IMR-90 (cell line): ENCODE data around the gene SLC30A2.

Source experiments
- CEBPB ChIP-seq: IDR thresholded peaks from 2 replicates; pipeline ENCODE4 v1.6.1; 2012; ENCODE audit warnings: low read depth, low read length, improper control_type of control experiment
- CTCF ChIP-seq: conservative IDR thresholded peaks from 2 replicates; pipeline ENCODE4 v1.5.1; 2012; ENCODE audit warnings: mild to moderate bottlenecking, low read depth, low read length, improper control_type of control experiment
- FOS ChIP-seq: fragments of 150-350 bp; IDR thresholded peaks from 2 replicates; pipeline ENCODE4 v1.6.1; 2016; ENCODE audit warnings: low read depth, low read length
- MAZ ChIP-seq: IDR thresholded peaks from 2 replicates; pipeline ENCODE4 v1.6.1; 2012; ENCODE audit warnings: low read depth, mild to moderate bottlenecking, low read length, improper control_type of control experiment, moderate library complexity, borderline replicate concordance
- POLR2A ChIP-seq: IDR thresholded peaks from 2 replicates; pipeline ENCODE4 v1.6.1; 2012; ENCODE audit warnings: mild to moderate bottlenecking, low read depth, low read length
- RAD21 ChIP-seq: IDR thresholded peaks from 2 replicates; pipeline ENCODE4 v1.6.1; 2012; ENCODE audit warnings: low read length, improper control_type of control experiment
- RFX5 ChIP-seq: IDR thresholded peaks from 2 replicates; pipeline ENCODE4 v1.8.0; 2012; ENCODE audit warnings: low read depth, mild to moderate bottlenecking, low read length, moderate library complexity

DNA sequence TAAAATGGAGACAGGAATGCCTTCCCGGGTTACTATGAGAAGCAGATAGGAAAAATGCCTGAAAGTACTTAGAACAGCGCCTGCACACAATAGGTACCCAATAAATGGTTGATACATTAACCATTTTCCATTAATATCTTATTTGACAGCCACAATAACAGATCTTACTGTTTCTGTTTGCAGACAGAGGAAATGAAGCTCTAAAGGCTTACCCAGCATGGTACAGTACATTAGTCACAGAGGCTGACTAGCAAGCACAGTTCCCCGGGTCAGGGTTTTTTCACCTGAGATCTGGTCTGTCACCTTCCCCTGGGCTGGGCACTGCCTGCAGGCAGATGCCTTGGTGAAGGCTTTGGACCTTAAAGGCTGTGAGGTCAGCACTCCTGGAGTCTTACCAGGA is 18.6 kb upstream of the SLC30A2 start:
- TF ChIP-seq POLR2A (no peak), CEBPB (no peak), RAD21 (no peak), CTCF (no peak), FOS (no peak), MAZ (no peak), RFX5 (no peak)
